Breast epithelium (tissue), 4 donors: ENCODE data around the gene METRN. TPM values are rescaled to one million over a fixed set of nuclear protein-coding genes. Genes with fewer than 3 reads are reported as not detected.
A peak's percentile ranks its signal among the peaks of the same experiment; 100 is the strongest.

Experiments used
- DNase-seq, 2 donors: peaks; one replicate each; pipeline ENCODE4 v3.0.0-alpha.2; 2019; ENCODE audit warnings: low spot score in 2 of 2
- H3K27ac ChIP-seq, 2 donors: fragments of 200-600 bp; sonication (generic) in 1 of 2; one replicate each; pipeline ENCODE4 v1.5.1; 2016 to 2019; ENCODE audit warnings: mild to moderate bottlenecking in 1 of 2
- H3K27me3 ChIP-seq, 2 donors: fragments of 200-600 bp; sonication (generic) in 1 of 2; one replicate each; pipeline versions ENCODE4 v1.5.1 to v1.6.0; 2017 to 2019; ENCODE audit warnings: control low read depth in 1 of 2, mild to moderate bottlenecking in 1 of 2
- H3K36me3 ChIP-seq: fragments of 200-600 bp; one replicate; pipeline ENCODE4 v1.5.1; 2019
- H3K4me1 ChIP-seq, 2 donors: fragments of 200-600 bp; sonication (generic); one replicate each; pipeline ENCODE4 v1.5.1; 2016 to 2019; ENCODE audit warnings: control low read depth in 1 of 2
- H3K4me3 ChIP-seq, 3 donors: fragments of 200-600 bp; sonication (generic); 1 replicate in 2 of 3; 2 replicates in 1 of 3; pipeline ENCODE4 v1.5.1; 2016 to 2019; ENCODE audit warnings: mild to moderate bottlenecking in 3 of 3, moderate library complexity in 2 of 3
- H3K9me3 ChIP-seq, 2 donors: fragments of 200-600 bp; sonication (generic) in 1 of 2; one replicate each; pipeline ENCODE4 v1.5.1; 2016 to 2019; ENCODE audit warnings: control low read depth in 1 of 2
- CTCF ChIP-seq, 3 donors: fragments of 450-650 bp; IDR thresholded peaks; one replicate each; pipeline ENCODE4 v1.5.1; 2016 to 2017; ENCODE audit warnings: antibody characterized with exemption in 3 of 3, mild to moderate bottlenecking in 3 of 3, moderate library complexity in 3 of 3
- POLR2A ChIP-seq: fragments of 450-650 bp; IDR thresholded peaks from one replicate; pipeline ENCODE4 v1.6.1; 2016; ENCODE audit warnings: antibody characterized with exemption, mild to moderate bottlenecking, moderate library complexity
- POLR2AphosphoS5 ChIP-seq, 3 donors: sonication (generic); formaldehyde crosslinking; IDR thresholded peaks; one replicate each; pipeline ENCODE4 v1.6.1; 2017; ENCODE audit warnings: antibody characterized with exemption in 3 of 3
- intact Hi-C: fragments of 100-400 bp; cut with DNase I; formaldehyde crosslinking; loops from one replicate; pipeline ENCODE4 v1.15.1; 2023; ENCODE audit warnings: low total_unique reads
- total RNA-seq, 3 donors: library from RNA; depleted of rRNA; stranded (reverse); fragments of >200 nt; gene quantifications; one replicate each; pipeline ENCODE4 v1.1.0, GENCODE V29; 2016

METRN gene
- total RNA-seq, 3 donors from 2014 or later = 23.6 to 30.2 (median 24.3) TPM

- no peak overlapping the region for H3K27ac ChIP-seq
- H3K4me1 ChIP-seq = peaks cover 12 to 30% of the 10 kb centered on the region in 2 donors
- intact Hi-C loops = no loop called here
- no peaks in the 10 kb centered on the region for H3K27me3 ChIP-seq
- H3K4me3 ChIP-seq = no peak overlapping the region
- no peaks in the 10 kb centered on the region for H3K36me3 ChIP-seq
- DNase-seq = no peak
- H3K9me3 ChIP-seq = no peaks in the 10 kb centered on the region
- TF ChIP-seq POLR2A (no peak), POLR2AphosphoS5 (IDR thresholded peaks at IDR 0.05) (no peak), CTCF (IDR thresholded peaks at IDR 0.05) (no peak)
These were observed 9.5 kb downstream of the METRN start for GRCh38 chr16:724188-725040.

GRCh38 chr16:725041-725376 is 10.1 kb downstream of the METRN start:
- peaks cover 9 to 27% of the 10 kb centered on the region in 2 donors for H3K4me1 ChIP-seq
- no peak overlapping the region for H3K4me3 ChIP-seq
- intact Hi-C loops = no loop called here
- no peak for TF ChIP-seq POLR2A
- no peak for TF ChIP-seq POLR2AphosphoS5 (IDR thresholded peaks at IDR 0.05)
- TF ChIP-seq CTCF (IDR thresholded peaks at IDR 0.05) = no peak
- H3K27me3 ChIP-seq = no peaks in the 10 kb centered on the region
- H3K9me3 ChIP-seq = no peaks in the 10 kb centered on the region
- H3K36me3 ChIP-seq = no peaks in the 10 kb centered on the region
- no peak for DNase-seq
- H3K27ac ChIP-seq = no peak overlapping the region

GRCh38 chr16:725463-726187 is 10.7 kb downstream of the METRN start:
- peaks cover 7 to 22% of the 10 kb centered on the region in 2 donors for H3K4me1 ChIP-seq
- no peak overlapping the region for H3K4me3 ChIP-seq
- no peaks in the 10 kb centered on the region for H3K36me3 ChIP-seq
- intact Hi-C loops = no loop called here
- no peaks in the 10 kb centered on the region for H3K9me3 ChIP-seq
- no peak for DNase-seq
- no peaks in the 10 kb centered on the region for H3K27me3 ChIP-seq
- no peak overlapping the region for H3K27ac ChIP-seq
- TF ChIP-seq POLR2AphosphoS5 (IDR thresholded peaks at IDR 0.05) (no peak), POLR2A (no peak), CTCF (IDR thresholded peaks at IDR 0.05) (no peak)

GRCh38 chr16:726188-726437 is 11.2 kb downstream of the METRN start:
- no peaks in the 10 kb centered on the region for H3K36me3 ChIP-seq
- no peak for DNase-seq
- H3K4me3 ChIP-seq = peak overlapping the region in 1 of 3 donors; percentile 77
- H3K4me1 ChIP-seq = peaks cover 7 to 22% of the 10 kb centered on the region in 2 donors
- TF ChIP-seq POLR2AphosphoS5 (IDR thresholded peaks at IDR 0.05) = no peak
- TF ChIP-seq POLR2A = no peak
- TF ChIP-seq CTCF (IDR thresholded peaks at IDR 0.05) = no peak
- intact Hi-C loops = no loop called here
- H3K9me3 ChIP-seq = no peaks in the 10 kb centered on the region
- H3K27ac ChIP-seq = no peak overlapping the region
- H3K27me3 ChIP-seq = no peaks in the 10 kb centered on the region
